ENCODE results near the gene KRTAP9-1.

GRCh38 chr17:41211845-41212466, 22.3 kb downstream of the KRTAP9-1 start:
- TF ChIP-seq CTCF (conservative IDR thresholded peaks at IDR 0.05; ENCODE audit: low read length): no peak
- TF ChIP-seq EZH2phosphoT487 (IDR thresholded peaks at IDR 0.05; ENCODE audit: borderline replicate concordance): no peak
